Adrenal gland (tissue), 12 donors: ENCODE measurements around the gene PALS2. TPM values are rescaled to one million over a fixed set of nuclear protein-coding genes. Genes with fewer than 3 reads are reported as not detected.

Experiments used
- DNase-seq, 7 donors: peaks; one replicate each; pipeline ENCODE4 v3.0.0-alpha.2; 2019 to 2020
- H3K27ac ChIP-seq, 5 donors: fragments of 200-600 bp; sonication (generic) in 4 of 5; 1 replicate in 3 of 5; 2 replicates in 2 of 5; pipeline versions ENCODE4 v1.5.1 to v1.8.0; 2016 to 2020; ENCODE audit warnings: mild to moderate bottlenecking in 1 of 5
- H3K27me3 ChIP-seq: fragments of 200-600 bp; 2 replicates; pipeline ENCODE4 v1.8.0; 2021
- H3K36me3 ChIP-seq, 2 donors: fragments of 200-600 bp; replicated peaks in 1 of 2; 1 replicate in 1 of 2; 2 replicates in 1 of 2; pipeline versions ENCODE4 v1.5.1 to v1.8.0; 2018 to 2022
- H3K4me1 ChIP-seq, 2 donors: fragments of 200-600 bp; replicated peaks in 1 of 2; 1 replicate in 1 of 2; 2 replicates in 1 of 2; pipeline versions ENCODE4 v1.5.1 to v1.8.0; 2018 to 2021
- H3K4me3 ChIP-seq, 4 donors: fragments of 200-600 bp; sonication (generic) in 3 of 4; one replicate each; pipeline ENCODE4 v1.5.1; 2016 to 2018
- H3K9me3 ChIP-seq, 3 donors: fragments of 200-600 bp; sonication (generic) in 1 of 3; replicated peaks in 1 of 3; 1 replicate in 2 of 3; 2 replicates in 1 of 3; pipeline versions ENCODE4 v1.5.1 to v1.8.0; 2016 to 2021
- POLR2A ChIP-seq, 2 donors: fragments of 450-650 bp; IDR thresholded peaks; one replicate each; pipeline ENCODE4 v1.6.1; 2017; ENCODE audit warnings: antibody characterized with exemption in 2 of 2, mild to moderate bottlenecking in 2 of 2, moderate library complexity in 1 of 2
- WGBS, 4 donors: extraction: QIAGEN DNeasy Blood & Tissue Kit in 2 of 4; methylation state at CpG; one replicate each; pipeline versions ENCODE4 v1.1.5 to v1.1.7; 2013 to 2017; 5-methylcytosine and 5-hydroxymethylcytosine counted together
- intact Hi-C, 2 donors: fragments of 100-400 bp; cut with DNase I; formaldehyde crosslinking; loops; one replicate each; pipeline versions ENCODE4 v1.14.1 to v1.15.0; 2022 to 2023
- polyA plus RNA-seq, 3 donors: library from polyadenylated mRNA; stranded (reverse); fragments of 200-250 nt in 2 of 3; fragments of 350-450 nt in 1 of 3; fragmentation: Illumina TruSeq in 1 of 3; extraction: RNeasy Lipid Tissue Mini Kit (QIAGEN cat#74804) in 1 of 3; gene quantifications; one replicate each; pipeline ENCODE4 v1.2.3, GENCODE V29; 2013 to 2014
- total RNA-seq, 9 donors: library from RNA; depleted of rRNA in 4 of 9; stranded (reverse); fragments of >200 nt in 4 of 9; fragments of 120-200 nt in 1 of 9; fragmentation: NEBNext Ultra II Directional in 1 of 9; extraction: Animal tissue kit (Norgen Biotek cat#: 25700) in 1 of 9; gene quantifications; one replicate each; pipeline versions ENCODE4 v1.1.0 to v1.2.4, GENCODE V29; 2013 to 2023
- TF ChIP-seq, protein P1 (sequence below), 6 experiments: fragments of 450-650 bp in 4 of 6; fragments of 200-600 bp in 2 of 6; sonication (generic) in 1 of 6; IDR thresholded peaks; 1 replicate in 5 of 6; 2 replicates in 1 of 6; pipeline versions ENCODE4 v1.5.1 to v1.8.0; 2016 to 2021; ENCODE audit warnings: antibody characterized with exemption in 6 of 6, mild to moderate bottlenecking in 2 of 6, moderate library complexity in 1 of 6
- donor health status: healthy with polysubstance abuse.
- donor health status: Bipolar disorder and iron deficiency.
- donor health status: DM: yes; HTN: yes; CAD: no.
- donor health status: DM: no; HTN: no; CAD: no.
- donor health status: DM: no; HTN: no; CAD: no.
- donor health status: DM: yes; HTN: yes; CAD: no.

Gene PALS2
- total and polyA plus RNA-seq, 12 donors: 0.98 to 61.1 (median 9.5) TPM

DNA sequence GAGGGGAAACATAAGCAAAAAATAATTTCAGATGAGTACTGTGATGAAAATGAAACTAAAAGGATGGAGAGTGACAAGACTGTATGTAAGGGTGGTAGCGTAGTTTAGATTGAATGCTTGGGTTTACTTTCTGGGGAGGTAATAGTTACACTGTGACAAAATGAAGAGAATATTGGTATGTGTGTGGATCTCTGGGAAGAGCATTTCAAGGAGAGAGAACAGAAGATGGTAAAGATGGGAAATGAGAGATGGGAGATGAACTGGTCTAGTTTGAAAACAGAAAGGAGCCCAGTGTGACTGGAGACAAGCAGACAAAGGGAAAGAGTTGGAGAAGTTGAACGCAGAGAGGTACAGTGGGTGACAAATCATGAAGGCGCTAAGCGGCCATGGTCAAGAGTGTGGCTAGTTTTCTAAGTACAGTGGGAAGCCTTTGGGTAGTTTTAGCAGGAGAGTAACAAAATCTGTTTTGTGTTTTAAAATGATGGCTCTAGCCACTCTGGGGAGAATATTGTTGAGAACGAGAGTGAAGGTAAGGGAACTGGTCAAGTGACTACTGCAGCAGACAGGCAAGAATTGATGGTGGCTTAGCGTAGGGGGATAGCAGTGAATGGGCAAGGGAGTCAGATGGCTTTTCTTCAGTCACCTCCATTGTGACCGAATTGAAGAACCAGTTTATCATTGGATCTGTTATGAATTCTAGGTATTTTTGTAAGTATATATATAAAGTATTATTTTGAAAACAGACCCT lies 22.6 kb downstream of the PALS2 start:
- H3K36me3 ChIP-seq: no peaks in the 10 kb centered on the region
- WGBS, 4 donors: 82 to 93% (median 88%) methylated on average over 7 of the region's 7 CpGs

DNA sequence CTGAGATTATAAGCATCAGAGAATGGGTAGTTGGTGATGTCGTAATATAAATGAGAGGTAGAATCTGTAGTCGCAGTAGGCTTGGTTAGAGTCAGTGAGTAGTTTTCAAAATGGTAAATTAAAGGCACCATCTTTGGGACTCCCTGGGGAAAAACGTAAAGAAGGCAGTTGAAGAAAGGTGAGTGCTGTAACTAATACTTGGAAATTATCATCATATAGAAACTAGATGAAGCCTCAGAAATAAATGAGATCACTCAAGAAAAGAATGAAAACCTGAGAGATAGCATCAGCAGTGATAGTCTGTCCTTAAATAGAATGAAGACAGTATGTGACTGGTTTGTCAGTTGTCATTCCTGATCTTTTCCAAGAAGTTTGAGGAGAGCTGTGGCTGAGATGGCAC lies 23.8 kb downstream of the PALS2 start:
- TF ChIP-seq POLR2A (IDR thresholded peaks at IDR 0.05): no peak
- TF ChIP-seq, protein P1, sequence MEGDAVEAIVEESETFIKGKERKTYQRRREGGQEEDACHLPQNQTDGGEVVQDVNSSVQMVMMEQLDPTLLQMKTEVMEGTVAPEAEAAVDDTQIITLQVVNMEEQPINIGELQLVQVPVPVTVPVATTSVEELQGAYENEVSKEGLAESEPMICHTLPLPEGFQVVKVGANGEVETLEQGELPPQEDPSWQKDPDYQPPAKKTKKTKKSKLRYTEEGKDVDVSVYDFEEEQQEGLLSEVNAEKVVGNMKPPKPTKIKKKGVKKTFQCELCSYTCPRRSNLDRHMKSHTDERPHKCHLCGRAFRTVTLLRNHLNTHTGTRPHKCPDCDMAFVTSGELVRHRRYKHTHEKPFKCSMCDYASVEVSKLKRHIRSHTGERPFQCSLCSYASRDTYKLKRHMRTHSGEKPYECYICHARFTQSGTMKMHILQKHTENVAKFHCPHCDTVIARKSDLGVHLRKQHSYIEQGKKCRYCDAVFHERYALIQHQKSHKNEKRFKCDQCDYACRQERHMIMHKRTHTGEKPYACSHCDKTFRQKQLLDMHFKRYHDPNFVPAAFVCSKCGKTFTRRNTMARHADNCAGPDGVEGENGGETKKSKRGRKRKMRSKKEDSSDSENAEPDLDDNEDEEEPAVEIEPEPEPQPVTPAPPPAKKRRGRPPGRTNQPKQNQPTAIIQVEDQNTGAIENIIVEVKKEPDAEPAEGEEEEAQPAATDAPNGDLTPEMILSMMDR (IDR thresholded peaks at IDR 0.05): no peak
- intact Hi-C loops: no loop called here
- Histone ChIP-seq H3K9me3 (no peaks in the 10 kb centered on the region), H3K36me3 (no peaks in the 10 kb centered on the region), H3K4me3 (no peak overlapping the region), H3K4me1 (no peaks in the 10 kb centered on the region), H3K27ac (no peak overlapping the region), H3K27me3 (no peaks in the 10 kb centered on the region)
- DNase-seq: no peak
- WGBS, 4 donors: 79 to 96% (median 94%) methylated on average over 3 of the region's 3 CpGs

More for the DNA sequence above, 22.6 kb downstream of the PALS2 start:
- TF ChIP-seq, protein P1 (IDR thresholded peaks at IDR 0.05): no peak
- TF ChIP-seq POLR2A (IDR thresholded peaks at IDR 0.05): no peak
- Histone ChIP-seq H3K27ac (no peak overlapping the region), H3K4me1 (no peaks in the 10 kb centered on the region), H3K27me3 (no peaks in the 10 kb centered on the region), H3K4me3 (no peak overlapping the region), H3K9me3 (no peaks in the 10 kb centered on the region)
- intact Hi-C loops: no loop called here
- no peak for DNase-seq

GRCh38 chr7:24601600-24601999 lies 28.3 kb downstream of the PALS2 start:
- TF ChIP-seq, protein P1 (IDR thresholded peaks at IDR 0.05): no peak
- no peak for TF ChIP-seq POLR2A (IDR thresholded peaks at IDR 0.05)
- DNase-seq: no peak
- Histone ChIP-seq H3K27me3 (no peaks in the 10 kb centered on the region), H3K4me3 (no peak overlapping the region), H3K9me3 (no peaks in the 10 kb centered on the region), H3K36me3 (no peaks in the 10 kb centered on the region), H3K27ac (no peak overlapping the region), H3K4me1 (no peaks in the 10 kb centered on the region)
- 72 to 91% (median 84%) methylated on average over 1 of the region's 1 CpG for WGBS, 4 donors
- intact Hi-C loops: no loop called here

GRCh38 chr7:24602860-24603456 lies 29.7 kb downstream of the PALS2 start:
- H3K4me3 ChIP-seq: no peak overlapping the region
- TF ChIP-seq, protein P1 (IDR thresholded peaks at IDR 0.05): no peak
- no peak for TF ChIP-seq POLR2A (IDR thresholded peaks at IDR 0.05)
- H3K27me3 ChIP-seq: no peaks in the 10 kb centered on the region
- no peak overlapping the region for H3K27ac ChIP-seq
- DNase-seq: no peak
- no peaks in the 10 kb centered on the region for H3K36me3 ChIP-seq
- H3K4me1 ChIP-seq: no peaks in the 10 kb centered on the region
- intact Hi-C loops: no loop called here
- H3K9me3 ChIP-seq: no peaks in the 10 kb centered on the region
